LNCaP clone FGC (cell line): ENCODE data around the gene EFHC1.

Experiments used
- DNase-seq: peaks from one replicate; pipeline ENCODE4 v3.0.0-alpha.2; 2011; ENCODE audit warnings: low read depth
- H3K4me3 ChIP-seq: 2 replicates; pipeline ENCODE4 v1.5.1; 2011; ENCODE audit warnings: mild to moderate bottlenecking, low read depth, low read length, control low read depth
- CTCF ChIP-seq: IDR thresholded peaks from 2 replicates; pipeline ENCODE4 v1.5.1; 2012; ENCODE audit warnings: mild to moderate bottlenecking; ENCODE audit not compliant: control insufficient read depth, insufficient read depth; ENCODE audit errors: extremely low read depth

The EFHC1 gene

GRCh38 chr6:52395969-52396368 is 24.2 kb upstream of the EFHC1 start:
- DNase-seq: no peak
- TF ChIP-seq CTCF: no peak
- no peak overlapping the region for H3K4me3 ChIP-seq

DNA sequence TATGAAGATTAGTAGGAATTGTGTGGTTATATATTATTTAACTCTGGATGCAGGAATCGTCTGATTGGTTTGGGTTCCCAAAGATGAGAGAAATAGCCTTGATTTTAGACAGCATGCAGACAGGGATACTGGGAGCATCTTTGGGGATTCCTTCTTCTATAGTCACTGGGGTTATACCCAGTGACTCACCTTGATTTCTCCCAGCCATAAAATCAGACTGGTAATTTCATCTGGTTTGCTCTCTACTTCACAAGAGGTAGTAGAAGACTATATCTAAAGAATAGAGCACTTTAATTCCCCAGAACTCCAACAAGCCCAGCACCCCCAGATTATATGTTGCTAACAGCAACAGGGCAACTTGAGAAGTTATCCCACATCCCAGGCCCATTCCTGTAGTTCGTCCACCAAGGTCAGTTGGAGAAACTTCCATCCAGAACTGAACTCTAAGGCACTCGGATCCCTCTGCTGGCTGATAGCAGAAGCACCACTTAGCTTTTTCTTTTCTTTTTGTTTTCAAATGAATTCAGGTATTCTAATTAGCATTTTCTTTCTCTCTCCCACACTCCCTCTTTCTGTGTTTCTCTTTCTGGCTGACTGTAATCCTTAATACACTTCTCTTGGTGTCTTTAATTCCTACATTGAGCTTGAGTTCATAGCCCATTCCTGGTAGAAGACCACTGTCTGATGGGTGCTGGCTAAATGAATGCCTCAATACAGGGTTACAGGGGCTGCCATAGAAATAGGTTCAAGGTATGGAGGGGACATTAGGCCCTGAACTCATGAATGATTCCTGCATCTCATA is 20.4 kb upstream of the EFHC1 start:
- no peak for DNase-seq
- no peak overlapping the region for H3K4me3 ChIP-seq
- peak; percentile 76 for TF ChIP-seq CTCF

DNA sequence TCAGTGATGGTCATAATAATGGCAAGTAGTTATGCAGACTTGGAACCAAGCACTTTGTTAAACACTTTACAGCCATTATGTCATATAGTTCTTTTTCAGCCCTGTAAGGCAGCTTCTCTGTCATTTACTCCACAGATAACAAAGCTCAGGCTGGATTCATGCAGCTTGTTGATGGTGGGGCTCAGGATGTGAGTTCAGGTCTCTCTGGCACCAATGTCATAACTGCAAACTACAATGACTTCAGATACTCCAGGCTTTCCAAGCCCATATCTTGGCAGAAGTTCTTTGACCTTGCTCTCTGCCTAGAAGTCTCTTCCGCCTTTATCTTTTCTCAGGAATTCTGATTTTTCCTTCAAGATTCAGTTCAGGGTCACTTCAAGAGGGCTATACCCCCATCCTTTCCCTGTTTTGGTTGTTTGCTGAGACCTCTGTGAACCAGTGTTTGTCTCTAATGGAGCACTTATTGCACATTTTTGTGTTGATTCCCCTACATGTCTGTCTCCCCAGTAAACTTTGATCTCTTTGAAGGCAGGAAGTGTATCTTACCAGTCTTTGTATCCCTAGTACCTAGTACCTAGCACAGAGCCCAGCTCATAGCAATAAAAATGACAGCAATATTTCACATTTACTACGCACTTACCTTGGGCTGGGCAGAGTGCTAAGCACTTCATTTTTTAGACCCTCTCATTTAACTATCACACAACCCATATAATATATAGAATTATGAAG is 19.7 kb upstream of the EFHC1 start:
- DNase-seq: no peak
- TF ChIP-seq CTCF: no peak
- no peak overlapping the region for H3K4me3 ChIP-seq

GRCh38 chr6:52403086-52403485 is 17.1 kb upstream of the EFHC1 start:
- TF ChIP-seq CTCF: no peak
- no peak overlapping the region for H3K4me3 ChIP-seq
- no peak for DNase-seq

- peak; percentile 47 for DNase-seq
- TF ChIP-seq CTCF: no peak
- no peak overlapping the region for H3K4me3 ChIP-seq
These were observed 16.5 kb upstream of the EFHC1 start for GRCh38 chr6:52403627-52404026.

DNA sequence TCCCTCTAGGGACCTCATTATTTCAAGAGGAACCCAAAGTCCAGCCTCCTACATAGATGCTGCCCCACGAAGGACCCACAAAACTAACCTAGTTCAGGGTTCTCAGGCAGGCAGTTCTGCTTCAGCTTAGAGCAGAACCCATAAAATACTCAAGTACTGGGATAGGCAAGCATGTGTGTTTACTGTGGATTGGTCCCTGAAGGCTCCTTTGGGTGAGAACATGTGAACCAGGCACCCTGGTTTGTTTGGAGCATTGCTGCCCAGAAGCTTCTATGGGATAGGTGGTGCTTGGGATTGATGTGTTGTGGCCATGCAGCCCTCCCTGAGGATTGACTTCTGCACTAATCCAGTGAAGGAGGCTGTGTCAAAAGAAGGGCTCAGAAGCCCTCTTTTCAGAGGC is 14.9 kb upstream of the EFHC1 start:
- TF ChIP-seq CTCF: no peak

More for the DNA sequence above, 14.9 kb upstream of the EFHC1 start:
- no peak for DNase-seq
- H3K4me3 ChIP-seq: no peak overlapping the region
